IMR-90 (cell line): ENCODE data around the gene KIFAP3. TPM values are rescaled to one million over a fixed set of nuclear protein-coding genes. Genes with fewer than 3 reads are reported as not detected.

Experiments used
- CEBPB ChIP-seq: IDR thresholded peaks from 2 replicates; pipeline ENCODE4 v1.6.1; 2012; ENCODE audit warnings: low read depth, low read length, improper control_type of control experiment
- CHD1 ChIP-seq: IDR thresholded peaks from 2 replicates; pipeline ENCODE4 v1.6.1; 2012; ENCODE audit warnings: low read depth, low read length, improper control_type of control experiment
- RAD21 ChIP-seq: IDR thresholded peaks from 2 replicates; pipeline ENCODE4 v1.6.1; 2012; ENCODE audit warnings: low read length, improper control_type of control experiment
- polyA plus RNA-seq, 3 experiments: library from polyadenylated mRNA; depleted of rRNA; stranded (reverse); fragments of >200 nt; gene quantifications; 2 replicates each; pipeline ENCODE4 v1.2.3, GENCODE V29; 2012; ENCODE audit warnings: low replicate concordance in 1 of 3
- total RNA-seq: library from RNA; depleted of rRNA; stranded (reverse); fragments of >200 nt; gene quantifications from 2 replicates; pipeline ENCODE4 v1.2.3, GENCODE V29; 2012
- TF ChIP-seq, protein P1 (sequence below): conservative IDR thresholded peaks from 2 replicates; pipeline ENCODE4 v1.5.1; 2012; ENCODE audit warnings: mild to moderate bottlenecking, low read depth, low read length, improper control_type of control experiment

KIFAP3 gene
- total and polyA plus RNA-seq, 2 of the 4 experiments (the other 2 are of a cell fraction), result 10.5 to 10.9 TPM

DNA sequence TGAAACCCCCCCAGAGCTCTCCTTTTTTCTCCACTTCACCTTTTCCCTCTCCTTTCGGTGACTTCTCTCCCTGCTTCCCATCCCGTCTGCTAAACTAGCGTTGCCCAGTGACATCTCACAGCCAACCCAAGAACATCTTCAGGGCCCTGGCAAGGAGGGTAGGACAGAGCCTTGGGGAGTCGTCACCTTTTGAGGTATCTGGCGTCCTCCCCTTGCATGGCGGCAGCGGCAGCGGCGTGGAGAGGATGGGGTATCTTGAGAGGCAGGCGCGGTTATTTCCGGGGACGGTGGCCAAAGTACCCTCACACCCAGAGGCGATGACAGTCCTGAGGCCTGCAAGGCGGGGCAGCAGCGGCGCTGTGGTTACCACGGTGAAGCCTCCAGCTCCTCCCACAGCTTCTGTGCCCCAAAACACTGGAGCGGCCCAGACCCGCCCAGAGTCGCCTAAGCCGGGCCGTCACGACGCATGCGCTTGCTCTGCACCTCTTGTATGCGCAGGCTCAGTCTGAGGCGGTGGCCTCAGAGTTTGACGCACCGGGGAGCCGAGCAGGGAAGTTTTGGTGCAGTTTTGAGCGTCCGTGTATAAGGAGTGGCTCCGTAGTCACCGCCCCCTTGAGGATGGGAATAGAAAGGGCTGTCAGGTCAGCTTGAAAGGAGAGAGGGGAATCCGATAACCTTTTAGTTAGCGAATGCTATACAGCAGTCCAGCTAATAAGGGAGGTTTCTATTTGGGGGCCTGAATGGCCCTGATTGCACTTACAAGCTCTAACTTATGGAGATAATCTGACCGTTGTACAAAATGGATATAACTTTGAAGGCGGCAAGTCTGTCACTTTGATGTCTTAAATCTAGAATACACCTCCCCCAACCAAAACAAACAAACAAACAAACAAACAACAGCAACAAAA lies at the start of gene KIFAP3 (continued):
- TF ChIP-seq, protein P1, sequence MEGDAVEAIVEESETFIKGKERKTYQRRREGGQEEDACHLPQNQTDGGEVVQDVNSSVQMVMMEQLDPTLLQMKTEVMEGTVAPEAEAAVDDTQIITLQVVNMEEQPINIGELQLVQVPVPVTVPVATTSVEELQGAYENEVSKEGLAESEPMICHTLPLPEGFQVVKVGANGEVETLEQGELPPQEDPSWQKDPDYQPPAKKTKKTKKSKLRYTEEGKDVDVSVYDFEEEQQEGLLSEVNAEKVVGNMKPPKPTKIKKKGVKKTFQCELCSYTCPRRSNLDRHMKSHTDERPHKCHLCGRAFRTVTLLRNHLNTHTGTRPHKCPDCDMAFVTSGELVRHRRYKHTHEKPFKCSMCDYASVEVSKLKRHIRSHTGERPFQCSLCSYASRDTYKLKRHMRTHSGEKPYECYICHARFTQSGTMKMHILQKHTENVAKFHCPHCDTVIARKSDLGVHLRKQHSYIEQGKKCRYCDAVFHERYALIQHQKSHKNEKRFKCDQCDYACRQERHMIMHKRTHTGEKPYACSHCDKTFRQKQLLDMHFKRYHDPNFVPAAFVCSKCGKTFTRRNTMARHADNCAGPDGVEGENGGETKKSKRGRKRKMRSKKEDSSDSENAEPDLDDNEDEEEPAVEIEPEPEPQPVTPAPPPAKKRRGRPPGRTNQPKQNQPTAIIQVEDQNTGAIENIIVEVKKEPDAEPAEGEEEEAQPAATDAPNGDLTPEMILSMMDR, result peak; percentile 52
- TF ChIP-seq CEBPB (no peak), CHD1 (0 out of 2 replicates have a peak, but pooled peaks have one; percentile 15), RAD21 (peak; percentile 43)
